Measurements from ENCODE around the gene TNNT2.

The TNNT2 gene

GRCh38 chr1:201321826-201322390 lies 55.6 kb downstream of the TNNT2 start:
- H4K20me1 ChIP-seq, result no peaks in the 10 kb centered on the region
- no peaks in the 10 kb centered on the region for H3K9me3 ChIP-seq
- H3K4me1 ChIP-seq, result no peaks in the 10 kb centered on the region
- H3K9ac ChIP-seq, result no peak overlapping the region
- H3K27me3 ChIP-seq, result no peaks in the 10 kb centered on the region
- H3K36me3 ChIP-seq, result no peaks in the 10 kb centered on the region
- H3K27ac ChIP-seq, result no peak overlapping the region
- no peak overlapping the region for H3K4me3 ChIP-seq
- no peak overlapping the region for H3K4me2 ChIP-seq
- no peak for TF ChIP-seq Cebpa-rat (IDR thresholded peaks at IDR 0.05)

- no peaks in the 10 kb centered on the region for H3K27me3 ChIP-seq
- no peaks in the 10 kb centered on the region for H3K9me3 ChIP-seq
- no peak overlapping the region for H3K9ac ChIP-seq
- no peak overlapping the region for H3K27ac ChIP-seq
- no peaks in the 10 kb centered on the region for H3K36me3 ChIP-seq
- no peak overlapping the region for H3K4me2 ChIP-seq
- no peaks in the 10 kb centered on the region for H3K4me1 ChIP-seq
- H3K4me3 ChIP-seq, result no peak overlapping the region
- H4K20me1 ChIP-seq, result no peaks in the 10 kb centered on the region
- no peak for TF ChIP-seq Cebpa-rat (IDR thresholded peaks at IDR 0.05)
Measured at GRCh38 chr1:201320168-201320788, 57.2 kb downstream of the TNNT2 start.

- Histone ChIP-seq H3K36me3 (no peaks in the 10 kb centered on the region), H4K20me1 (no peaks in the 10 kb centered on the region), H3K27me3 (no peaks in the 10 kb centered on the region), H3K4me3 (no peak overlapping the region), H3K4me2 (no peak overlapping the region), H3K9ac (no peak overlapping the region), H3K9me3 (no peaks in the 10 kb centered on the region), H3K27ac (no peak overlapping the region), H3K4me1 (no peaks in the 10 kb centered on the region)
- no peak for TF ChIP-seq Cebpa-rat (IDR thresholded peaks at IDR 0.05)
Measured at GRCh38 chr1:201319631-201320030, 57.8 kb downstream of the TNNT2 start.

GRCh38 chr1:201318504-201319340 lies 58.8 kb downstream of the TNNT2 start:
- Histone ChIP-seq H4K20me1 (no peaks in the 10 kb centered on the region), H3K36me3 (no peaks in the 10 kb centered on the region), H3K27me3 (no peaks in the 10 kb centered on the region), H3K4me1 (no peaks in the 10 kb centered on the region), H3K9me3 (no peaks in the 10 kb centered on the region), H3K9ac (no peak overlapping the region), H3K27ac (no peak overlapping the region), H3K4me2 (no peak overlapping the region), H3K4me3 (no peak overlapping the region)
- TF ChIP-seq Cebpa-rat (IDR thresholded peaks at IDR 0.05), result no peak

GRCh38 chr1:201317551-201317950 lies 59.9 kb downstream of the TNNT2 start:
- H3K9me3 ChIP-seq, result no peaks in the 10 kb centered on the region
- H3K4me1 ChIP-seq, result peaks cover 10% of the 10 kb centered on the region
- no peak for TF ChIP-seq Cebpa-rat (IDR thresholded peaks at IDR 0.05)
- H3K27me3 ChIP-seq, result no peaks in the 10 kb centered on the region
- no peak overlapping the region for H3K27ac ChIP-seq
- H3K4me2 ChIP-seq, result no peak overlapping the region
- no peak overlapping the region for H3K9ac ChIP-seq
- no peak overlapping the region for H3K4me3 ChIP-seq
- H4K20me1 ChIP-seq, result no peaks in the 10 kb centered on the region
- H3K36me3 ChIP-seq, result no peaks in the 10 kb centered on the region

- H3K36me3 ChIP-seq, result no peaks in the 10 kb centered on the region
- H3K9ac ChIP-seq, result no peak overlapping the region
- no peak overlapping the region for H3K27ac ChIP-seq
- peaks cover 20% of the 10 kb centered on the region for H3K4me1 ChIP-seq
- H3K4me2 ChIP-seq, result no peak overlapping the region
- no peaks in the 10 kb centered on the region for H3K9me3 ChIP-seq
- no peaks in the 10 kb centered on the region for H4K20me1 ChIP-seq
- H3K27me3 ChIP-seq, result no peaks in the 10 kb centered on the region
- H3K4me3 ChIP-seq, result no peak overlapping the region
- no peak for TF ChIP-seq Cebpa-rat (IDR thresholded peaks at IDR 0.05)
Measured at GRCh38 chr1:201316556-201316955, 60.9 kb downstream of the TNNT2 start.

- peak overlapping the region; percentile 92; the same call in 1 of the 2 replicates for H3K4me2 ChIP-seq
- H3K27ac ChIP-seq, result peak overlapping the region; percentile 74; the same call in 1 of the 2 replicates
- no peak for TF ChIP-seq Cebpa-rat (IDR thresholded peaks at IDR 0.05)
- no peaks in the 10 kb centered on the region for H3K9me3 ChIP-seq
- no peaks in the 10 kb centered on the region for H4K20me1 ChIP-seq
- no peaks in the 10 kb centered on the region for H3K36me3 ChIP-seq
- peaks cover 55% of the 10 kb centered on the region for H3K4me1 ChIP-seq
- no peaks in the 10 kb centered on the region for H3K27me3 ChIP-seq
- H3K4me3 ChIP-seq, result no peak overlapping the region
- no peak overlapping the region for H3K9ac ChIP-seq
Measured at GRCh38 chr1:201313086-201313485, 64.4 kb downstream of the TNNT2 start.

GRCh38 chr1:201312298-201312697 lies 65.2 kb downstream of the TNNT2 start:
- Histone ChIP-seq H3K36me3 (no peaks in the 10 kb centered on the region), H3K4me1 (peaks cover 63% of the 10 kb centered on the region), H3K4me3 (no peak overlapping the region), H4K20me1 (no peaks in the 10 kb centered on the region), H3K9ac (peak overlapping the region; percentile 38), H3K4me2 (peak overlapping the region; percentile 92), H3K9me3 (no peaks in the 10 kb centered on the region), H3K27ac (peak overlapping the region; percentile 74), H3K27me3 (no peaks in the 10 kb centered on the region)
- TF ChIP-seq Cebpa-rat (IDR thresholded peaks at IDR 0.05), result no peak

- Histone ChIP-seq H3K36me3 (no peaks in the 10 kb centered on the region), H3K4me3 (no peak overlapping the region), H3K4me2 (peak overlapping the region; percentile 92), H3K9me3 (no peaks in the 10 kb centered on the region), H3K27me3 (no peaks in the 10 kb centered on the region), H3K9ac (peak overlapping the region; percentile 38), H4K20me1 (no peaks in the 10 kb centered on the region), H3K4me1 (peaks cover 67% of the 10 kb centered on the region), H3K27ac (peak overlapping the region; percentile 74)
- no peak for TF ChIP-seq Cebpa-rat (IDR thresholded peaks at IDR 0.05)
Measured at GRCh38 chr1:201311356-201312011, 66.0 kb downstream of the TNNT2 start.

All from BLaER1 (cell line).